Stimulated activated CD8-positive, alpha-beta memory T cell treated with anti-CD3 and anti-CD28 coated beads, Interleukin-7, amount 100 ng/mL, for 48 hours (primary cell): ENCODE measurements around the gene PML.
"Not testable (repeated sequence)": the region's sequence is repeated elsewhere in the genome, so short reads cannot be mapped to it uniquely, and the experiment has no call there.

ENCODE experiments used
- DNase-seq, 2 donors: peaks; one replicate each; pipeline ENCODE4 v3.0.0-alpha.2; 2020; ENCODE audit warnings: low read depth in 1 of 2; ENCODE audit errors: extremely low read depth in 1 of 2

PML gene

GRCh38 chr15:74037171-74038117, 42.9 kb downstream of the PML start:
- no peak for DNase-seq

GRCh38 chr15:74038707-74039655, 44.5 kb downstream of the PML start:
- DNase-seq, result no peak

- DNase-seq, result no peak
These were observed 45.1 kb downstream of the PML start for GRCh38 chr15:74039656-74040010.

GRCh38 chr15:74040109-74040850, 45.8 kb downstream of the PML start:
- DNase-seq, result no peak

- DNase-seq, result no peak
These were observed 46.8 kb downstream of the PML start for GRCh38 chr15:74041311-74041756.

- no peak for DNase-seq
These were observed 47.4 kb downstream of the PML start for GRCh38 chr15:74041777-74042435.

- no peak for DNase-seq
These were observed 48.3 kb downstream of the PML start for GRCh38 chr15:74042603-74043424.

- no peak for DNase-seq
These were observed 49.1 kb downstream of the PML start for GRCh38 chr15:74043425-74044266.

- no peak for DNase-seq
These were observed 50.0 kb downstream of the PML start for GRCh38 chr15:74044267-74045110.

GRCh38 chr15:74045184-74045583, 50.7 kb downstream of the PML start:
- DNase-seq, result no peak

GRCh38 chr15:74045636-74046274, 51.2 kb downstream of the PML start:
- DNase-seq, result no peak

GRCh38 chr15:74046275-74046674, 51.8 kb downstream of the PML start:
- no peak for DNase-seq

GRCh38 chr15:74050127-74050526, 55.6 kb downstream of the PML start:
- no peak for DNase-seq

GRCh38 chr15:74050556-74051234, 56.2 kb downstream of the PML start:
- no peak for DNase-seq

GRCh38 chr15:74052271-74053260, 58.0 kb downstream of the PML start:
- DNase-seq, result not testable (repeated sequence)
